Ascending aorta (tissue), 2 donors: ENCODE data around the gene MPZL1. TPM values are rescaled to one million over a fixed set of nuclear protein-coding genes. Genes with fewer than 3 reads are reported as not detected.
"Not testable (repeated sequence)": the region's sequence is repeated elsewhere in the genome, so short reads cannot be mapped to it uniquely, and the experiment has no call there.

ENCODE experiments used
- DNase-seq, 2 donors: peaks; one replicate each; pipeline ENCODE4 v3.0.0-alpha.2; 2019; ENCODE audit warnings: low spot score in 2 of 2
- H3K27ac ChIP-seq, 2 donors: fragments of 200-600 bp; sonication (generic); one replicate each; pipeline ENCODE4 v1.5.1; 2016 to 2017; ENCODE audit warnings: mild to moderate bottlenecking in 1 of 2
- H3K27me3 ChIP-seq: fragments of 200-600 bp; sonication (generic); one replicate; pipeline ENCODE4 v1.5.1; 2017
- H3K36me3 ChIP-seq, 2 donors: fragments of 200-600 bp; sonication (generic); one replicate each; pipeline ENCODE4 v1.5.1; 2016
- H3K4me1 ChIP-seq, 2 donors: fragments of 200-600 bp; sonication (generic); one replicate each; pipeline ENCODE4 v1.5.1; 2016 to 2017; ENCODE audit warnings: mild to moderate bottlenecking in 1 of 2
- H3K4me3 ChIP-seq, 2 donors: fragments of 200-600 bp; sonication (generic); one replicate each; pipeline ENCODE4 v1.5.1; 2016 to 2017; ENCODE audit warnings: mild to moderate bottlenecking in 1 of 2
- H3K9me3 ChIP-seq, 2 donors: fragments of 200-600 bp; sonication (generic); one replicate each; pipeline ENCODE4 v1.5.1; 2016
- CTCF ChIP-seq, 3 experiments: fragments of 200-600 bp in 2 of 3; fragments of 450-650 bp in 1 of 3; sonication (generic) in 2 of 3; IDR thresholded peaks; one replicate each; pipeline ENCODE4 v1.5.1; 2016 to 2019; ENCODE audit warnings: antibody characterized with exemption in 3 of 3, mild to moderate bottlenecking in 1 of 3, moderate library complexity in 1 of 3
- intact Hi-C: fragments of 100-400 bp; cut with DNase I; formaldehyde crosslinking; loops from one replicate; pipeline ENCODE4 v1.15.1; 2023
- total RNA-seq: library from RNA; depleted of rRNA; stranded (reverse); fragments of >200 nt; gene quantifications from one replicate; pipeline ENCODE4 v1.1.0, GENCODE V29; 2016

Gene MPZL1
- total RNA-seq, 1 donor from 2014 or later = 58.9 TPM

GRCh38 chr1:167737169-167737568 lies 15.4 kb downstream of the MPZL1 start:
- no peak for TF ChIP-seq CTCF (IDR thresholded peaks at IDR 0.05)
- Histone ChIP-seq H3K9me3 (no peaks in the 10 kb centered on the region), H3K27ac (no peak overlapping the region), H3K4me3 (no peak overlapping the region), H3K4me1 (peaks cover 0 to 3% of the 10 kb centered on the region in 2 donors), H3K36me3 (no peaks in the 10 kb centered on the region), H3K27me3 (no peaks in the 10 kb centered on the region)
- intact Hi-C loops = no loop called here
- DNase-seq = no peak

DNA sequence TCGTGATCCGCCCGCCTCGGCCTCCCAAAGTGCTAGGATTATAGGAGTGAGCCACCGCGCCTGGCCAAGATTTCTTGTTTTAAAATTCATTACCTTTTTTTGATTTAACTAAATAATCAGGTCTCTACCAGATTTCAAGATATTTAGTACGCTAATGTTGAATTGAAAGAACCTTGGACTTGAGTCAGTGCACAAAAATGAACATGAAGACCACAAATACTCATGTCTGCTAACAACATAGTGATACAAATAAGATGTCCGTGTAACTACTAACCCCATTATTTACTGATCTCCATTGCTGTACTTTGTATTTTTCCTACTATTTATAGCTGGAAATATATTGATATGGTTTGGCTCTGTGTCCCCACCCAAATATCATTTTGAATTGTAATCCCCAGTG lies 16.4 kb downstream of the MPZL1 start:
- H3K9me3 ChIP-seq = no peaks in the 10 kb centered on the region
- H3K4me1 ChIP-seq = peaks cover 0 to 3% of the 10 kb centered on the region in 2 donors
- no peaks in the 10 kb centered on the region for H3K27me3 ChIP-seq
- no peak overlapping the region for H3K27ac ChIP-seq
- TF ChIP-seq CTCF (IDR thresholded peaks at IDR 0.05) = no peak
- H3K4me3 ChIP-seq = no peak overlapping the region
- H3K36me3 ChIP-seq = no peaks in the 10 kb centered on the region
- intact Hi-C loops = no loop called here
- no peak for DNase-seq

DNA sequence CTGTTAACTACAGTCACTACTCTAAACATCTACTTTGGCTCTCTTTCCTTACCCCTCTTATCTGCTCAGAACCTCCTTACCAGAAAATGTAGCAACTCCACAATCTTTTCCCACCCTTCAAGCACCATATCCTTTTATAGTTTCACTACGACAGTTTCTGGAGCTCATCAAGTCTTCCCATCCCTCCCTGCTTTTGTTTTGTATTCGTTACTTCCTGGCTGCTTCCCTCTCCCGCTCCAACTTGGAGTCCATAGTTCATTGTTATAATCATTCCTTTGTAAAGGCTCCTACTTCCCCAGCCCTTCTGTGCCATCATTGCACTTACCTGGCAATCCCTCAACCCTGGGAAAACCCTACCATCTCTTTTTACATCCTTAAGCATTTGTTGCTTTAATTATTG lies 18.0 kb downstream of the MPZL1 start:
- H3K27ac ChIP-seq = no peak overlapping the region
- intact Hi-C loops = no loop called here
- no peak for DNase-seq

GRCh38 chr1:167741103-167741502 lies 19.3 kb downstream of the MPZL1 start:
- H3K4me3 ChIP-seq, intact Hi-C loops, H3K27ac ChIP-seq, H3K36me3 ChIP-seq, H3K9me3 ChIP-seq, H3K27me3 ChIP-seq, DNase-seq: not testable (repeated sequence)
- H3K4me1 ChIP-seq = peaks cover 0 to 10% of the 10 kb centered on the region in 2 donors

More for the DNA sequence above, 18.0 kb downstream of the MPZL1 start:
- TF ChIP-seq CTCF (IDR thresholded peaks at IDR 0.05) = no peak
- no peak overlapping the region for H3K4me3 ChIP-seq
- no peaks in the 10 kb centered on the region for H3K27me3 ChIP-seq
- H3K9me3 ChIP-seq = no peaks in the 10 kb centered on the region
- H3K4me1 ChIP-seq = peaks cover 0 to 4% of the 10 kb centered on the region in 2 donors
- no peaks in the 10 kb centered on the region for H3K36me3 ChIP-seq

DNA sequence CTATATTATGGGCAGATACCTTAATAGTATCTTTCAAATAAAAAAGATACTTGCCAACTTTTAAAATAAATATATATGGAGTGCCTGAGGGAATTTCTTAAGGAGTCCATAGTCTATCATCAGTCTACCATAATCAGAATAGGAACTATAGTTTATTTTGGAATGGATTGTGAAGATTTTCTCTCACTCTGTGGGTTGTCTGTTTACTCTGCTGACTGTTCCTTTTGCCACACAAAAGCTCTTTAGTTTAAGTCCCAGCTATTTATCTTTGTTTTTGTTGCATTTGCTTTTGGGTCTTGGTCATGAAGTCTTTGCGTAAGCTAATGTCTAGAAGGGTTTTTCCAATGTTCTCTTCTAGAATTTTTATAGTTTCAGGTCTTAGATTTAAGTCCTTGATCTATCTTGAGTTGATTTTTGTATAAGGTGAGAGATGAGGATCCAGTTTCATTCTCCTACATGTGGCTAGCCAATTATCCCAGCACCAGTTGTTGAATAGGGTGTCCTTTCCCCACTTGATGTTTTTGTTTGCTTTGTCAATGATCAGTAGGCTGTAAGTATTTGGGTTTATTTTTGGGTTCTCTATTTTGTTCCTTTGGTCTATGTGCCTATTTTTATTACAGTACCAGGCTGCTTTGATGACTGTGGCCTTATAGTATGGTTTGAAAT lies 20.7 kb downstream of the MPZL1 start:
- H3K9me3 ChIP-seq, H3K27ac ChIP-seq, H3K4me3 ChIP-seq, intact Hi-C loops, DNase-seq, H3K36me3 ChIP-seq, H3K27me3 ChIP-seq: not testable (repeated sequence)
- peaks cover 0 to 10% of the 10 kb centered on the region in 2 donors for H3K4me1 ChIP-seq

GRCh38 chr1:167744901-167745300 lies 23.1 kb downstream of the MPZL1 start:
- Histone ChIP-seq H3K27ac (no peak overlapping the region), H3K9me3 (no peaks in the 10 kb centered on the region), H3K27me3 (no peaks in the 10 kb centered on the region), H3K4me1 (peaks cover 0 to 17% of the 10 kb centered on the region in 2 donors), H3K36me3 (no peaks in the 10 kb centered on the region), H3K4me3 (no peak overlapping the region)
- TF ChIP-seq CTCF (IDR thresholded peaks at IDR 0.05) = no peak
- intact Hi-C loops = no loop called here
- DNase-seq = no peak
